Stimulated activated CD4-positive, alpha-beta T cell treated with anti-CD3 and anti-CD28 coated beads, Interleukin-15, amount 100 ng/mL, for 48 hours (primary cell): ENCODE data around the gene PRXL2A.
"Not testable (repeated sequence)": the region's sequence is repeated elsewhere in the genome, so short reads cannot be mapped to it uniquely, and the experiment has no call there.

Experiments
- DNase-seq, 2 donors: peaks; one replicate each; pipeline ENCODE4 v3.0.0-alpha.2; 2020; ENCODE audit warnings: low read depth in 2 of 2

PRXL2A gene

DNA sequence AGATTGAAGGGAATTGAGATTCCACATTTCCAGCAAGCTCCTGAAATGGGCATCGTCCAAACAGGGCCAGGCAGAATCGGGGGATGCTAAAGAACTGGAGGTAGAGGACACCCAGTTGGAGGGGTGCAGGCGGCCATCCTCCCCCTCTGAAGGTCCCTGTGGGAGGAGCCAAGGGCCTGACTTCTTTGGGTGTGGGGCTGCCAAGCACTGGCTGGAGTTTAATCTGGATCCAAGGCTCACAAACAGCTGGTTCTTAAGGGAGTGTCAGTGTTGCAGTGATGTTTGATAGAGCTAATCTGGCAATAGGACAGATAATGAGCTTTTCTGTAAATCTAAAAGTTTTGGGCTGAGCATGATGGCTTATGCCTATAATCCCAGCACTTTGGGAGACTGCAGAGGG lies 66.6 kb downstream of the PRXL2A start:
- DNase-seq = no peak

- not testable (repeated sequence) for DNase-seq
These were observed 67.3 kb downstream of the PRXL2A start for GRCh38 chr10:80475641-80476040.

DNA sequence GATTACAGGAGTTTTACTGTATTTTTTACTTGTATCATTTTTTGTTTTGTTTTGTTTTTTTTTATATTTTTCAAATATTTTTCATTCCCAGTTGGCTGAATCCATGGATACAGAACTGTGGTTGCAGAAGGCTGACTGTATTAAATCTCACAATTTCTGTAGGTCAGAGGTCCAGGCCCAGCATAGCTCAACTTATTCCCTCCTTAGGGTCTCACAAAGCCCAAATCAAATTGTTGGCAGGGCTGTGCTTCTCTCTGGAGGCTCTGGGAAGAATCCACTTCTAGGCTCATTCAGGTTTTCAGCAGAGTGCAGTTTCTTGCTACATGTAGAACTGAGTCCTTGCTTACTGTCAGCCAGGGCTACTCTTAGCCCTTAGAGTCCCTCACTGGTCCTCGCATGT lies 68.3 kb downstream of the PRXL2A start:
- DNase-seq = no peak

- DNase-seq = no peak
These were observed 69.5 kb downstream of the PRXL2A start for GRCh38 chr10:80477813-80478212.

GRCh38 chr10:80480373-80480772 lies 72.0 kb downstream of the PRXL2A start:
- DNase-seq = not testable (repeated sequence)

GRCh38 chr10:80480852-80481251 lies 72.5 kb downstream of the PRXL2A start:
- no peak for DNase-seq

- no peak for DNase-seq
These were observed 75.9 kb downstream of the PRXL2A start for GRCh38 chr10:80484243-80484642.

GRCh38 chr10:80484676-80485075 lies 76.3 kb downstream of the PRXL2A start:
- no peak for DNase-seq

- DNase-seq = no peak
These were observed 77.0 kb downstream of the PRXL2A start for GRCh38 chr10:80485076-80485945.

- no peak for DNase-seq
These were observed 77.8 kb downstream of the PRXL2A start for GRCh38 chr10:80485946-80486764.
